Gastrocnemius medialis (tissue), 4 donors: ENCODE measurements around the gene FRAS1. TPM values are rescaled to one million over a fixed set of nuclear protein-coding genes. Genes with fewer than 3 reads are reported as not detected.

Experiments
- ATAC-seq, 2 donors: fragments of 150-250 bp; one replicate each; pipeline ENCODE4 v1.9.1; 2016
- DNase-seq, 2 donors: peaks; one replicate each; pipeline ENCODE4 v3.0.0-alpha.2; 2019
- H3K27ac ChIP-seq, 4 donors: fragments of 200-600 bp; sonication (generic); 1 replicate in 1 of 4; 2 replicates in 3 of 4; pipeline ENCODE4 v1.5.1; 2016 to 2018; ENCODE audit warnings: mild to moderate bottlenecking in 2 of 4, moderate library complexity in 1 of 4
- H3K27me3 ChIP-seq, 3 donors: fragments of 200-600 bp; sonication (generic) in 2 of 3; 1 replicate in 1 of 3; 2 replicates in 2 of 3; pipeline versions ENCODE4 v1.5.1 to v1.6.0; 2016 to 2019; ENCODE audit warnings: mild to moderate bottlenecking in 1 of 3, moderate library complexity in 1 of 3
- H3K36me3 ChIP-seq, 2 donors: fragments of 200-600 bp; sonication (generic) in 1 of 2; one replicate each; pipeline ENCODE4 v1.5.1; 2017 to 2018
- H3K4me1 ChIP-seq, 2 donors: fragments of 200-600 bp; sonication (generic) in 1 of 2; one replicate each; pipeline ENCODE4 v1.5.1; 2016 to 2017; ENCODE audit warnings: mild to moderate bottlenecking in 2 of 2
- H3K4me3 ChIP-seq, 4 donors: fragments of 200-600 bp; sonication (generic) in 3 of 4; 1 replicate in 1 of 4; 2 replicates in 3 of 4; pipeline ENCODE4 v1.5.1; 2016 to 2019; ENCODE audit warnings: mild to moderate bottlenecking in 2 of 4
- H3K9me3 ChIP-seq, 3 donors: fragments of 200-600 bp; sonication (generic) in 2 of 3; 1 replicate in 1 of 3; 2 replicates in 2 of 3; pipeline ENCODE4 v1.5.1; 2016 to 2019
- CTCF ChIP-seq, 5 experiments: fragments of 450-650 bp in 3 of 5; fragments of 200-600 bp in 2 of 5; sonication (generic) in 2 of 5; IDR thresholded peaks in 4 of 5; conservative IDR thresholded peaks in 1 of 5; 1 replicate in 4 of 5; 2 replicates in 1 of 5; pipeline ENCODE4 v1.5.1; 2016 to 2019; ENCODE audit warnings: antibody characterized with exemption in 5 of 5, mild to moderate bottlenecking in 3 of 5, moderate library complexity in 3 of 5
- POLR2A ChIP-seq, 2 donors: fragments of 450-650 bp; IDR thresholded peaks; one replicate each; pipeline ENCODE4 v1.6.1; 2017; ENCODE audit warnings: antibody characterized with exemption in 2 of 2, mild to moderate bottlenecking in 2 of 2, moderate library complexity in 2 of 2
- in situ Hi-C, 4 donors: fragments of 200-750 bp; cut with MboI; loops; one replicate each; pipeline versions ENCODE4 v1.15.0 to v1.8.0; 2017; ENCODE audit warnings: low sequenced_read_pairs in 4 of 4
- intact Hi-C: fragments of 100-400 bp; cut with DNase I; formaldehyde crosslinking; loops from one replicate; pipeline ENCODE4 v1.15.1; 2023; ENCODE audit warnings: low total_unique reads
- total RNA-seq, 4 donors: library from RNA; depleted of rRNA; stranded (reverse); fragments of >200 nt; gene quantifications; one replicate each; pipeline versions ENCODE4 v1.1.0 to v1.2.3, GENCODE V29; 2016

FRAS1 gene
- total RNA-seq, 4 donors from 2014 or later, result 0.39 to 0.64 (median 0.46) TPM

DNA sequence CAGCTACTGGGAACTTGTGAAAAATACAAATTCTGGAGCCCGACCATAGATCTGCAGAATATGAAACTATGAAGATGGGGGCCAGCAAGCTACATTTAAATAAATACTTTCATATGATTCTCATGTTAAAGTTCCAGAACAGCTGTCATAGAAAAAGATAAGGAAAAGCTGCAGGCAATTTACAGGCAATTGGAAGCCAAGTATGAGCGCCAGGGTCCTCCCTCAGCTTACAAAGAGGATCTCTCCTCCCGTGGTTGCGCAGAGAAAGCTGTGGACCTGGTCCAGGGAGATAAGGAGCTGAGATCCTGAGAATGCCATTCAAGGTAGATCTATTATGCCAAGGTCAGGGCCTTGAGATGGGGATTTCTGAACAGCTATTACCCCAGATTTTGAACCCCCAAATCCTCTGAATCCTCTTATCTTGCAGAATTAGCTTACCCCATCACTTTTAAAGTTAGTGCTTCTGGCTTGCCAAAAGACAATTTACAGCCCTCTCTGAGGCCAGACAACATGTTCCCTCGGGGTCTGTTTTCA, 25.6 kb upstream of the FRAS1 start:
- intact Hi-C loops, result no loop called here
- ATAC-seq, result no peak
- H3K27ac ChIP-seq, result no peak overlapping the region
- no peaks in the 10 kb centered on the region for H3K27me3 ChIP-seq
- in situ Hi-C loops, result no loop called here
- H3K4me3 ChIP-seq, result no peak overlapping the region
- H3K4me1 ChIP-seq, result no peaks in the 10 kb centered on the region
- no peak for DNase-seq
- H3K36me3 ChIP-seq, result no peaks in the 10 kb centered on the region
- H3K9me3 ChIP-seq, result no peaks in the 10 kb centered on the region
- TF ChIP-seq POLR2A (IDR thresholded peaks at IDR 0.05) (no peak), CTCF (IDR thresholded peaks at IDR 0.05 in 4 of 5, conservative IDR thresholded peaks at IDR 0.05 in 1 of 5) (no peak)

- TF ChIP-seq POLR2A (IDR thresholded peaks at IDR 0.05) (no peak), CTCF (IDR thresholded peaks at IDR 0.05 in 4 of 5, conservative IDR thresholded peaks at IDR 0.05 in 1 of 5) (no peak)
- H3K36me3 ChIP-seq, result no peaks in the 10 kb centered on the region
- intact Hi-C loops, result no loop called here
- H3K27me3 ChIP-seq, result no peaks in the 10 kb centered on the region
- H3K4me1 ChIP-seq, result no peaks in the 10 kb centered on the region
- no peak overlapping the region for H3K27ac ChIP-seq
- in situ Hi-C loops, result no loop called here
- DNase-seq, result no peak
- no peak overlapping the region for H3K4me3 ChIP-seq
- H3K9me3 ChIP-seq, result no peaks in the 10 kb centered on the region
- ATAC-seq, result no peak
These were observed 24.7 kb upstream of the FRAS1 start for GRCh38 chr4:78032446-78032845.

- ATAC-seq (no peak), DNase-seq (no peak)
- intact Hi-C loops (no loop called here), in situ Hi-C loops (no loop called here)
- no peak overlapping the region for H3K27ac ChIP-seq
- H3K4me3 ChIP-seq, result no peak overlapping the region
- no peaks in the 10 kb centered on the region for H3K36me3 ChIP-seq
- H3K4me1 ChIP-seq, result no peaks in the 10 kb centered on the region
- TF ChIP-seq CTCF (IDR thresholded peaks at IDR 0.05 in 4 of 5, conservative IDR thresholded peaks at IDR 0.05 in 1 of 5), result no peak
- TF ChIP-seq POLR2A (IDR thresholded peaks at IDR 0.05), result no peak
- no peaks in the 10 kb centered on the region for H3K27me3 ChIP-seq
- H3K9me3 ChIP-seq, result no peaks in the 10 kb centered on the region
These were observed 24.2 kb upstream of the FRAS1 start for GRCh38 chr4:78032929-78033328.

- Histone ChIP-seq H3K9me3 (no peaks in the 10 kb centered on the region), H3K4me1 (no peaks in the 10 kb centered on the region), H3K36me3 (no peaks in the 10 kb centered on the region), H3K27ac (no peak overlapping the region), H3K27me3 (no peaks in the 10 kb centered on the region), H3K4me3 (no peak overlapping the region)
- intact Hi-C loops (no loop called here), in situ Hi-C loops (no loop called here)
- ATAC-seq (no peak), DNase-seq (no peak)
- TF ChIP-seq CTCF (IDR thresholded peaks at IDR 0.05 in 4 of 5, conservative IDR thresholded peaks at IDR 0.05 in 1 of 5), result no peak
These were observed 23.3 kb upstream of the FRAS1 start for GRCh38 chr4:78033861-78034260.

- DNase-seq (no peak), ATAC-seq (no peak)
- in situ Hi-C loops, result no loop called here
- no peaks in the 10 kb centered on the region for H3K4me1 ChIP-seq
- H3K4me3 ChIP-seq, result no peak overlapping the region
- no peaks in the 10 kb centered on the region for H3K36me3 ChIP-seq
- H3K27me3 ChIP-seq, result no peaks in the 10 kb centered on the region
- TF ChIP-seq POLR2A (IDR thresholded peaks at IDR 0.05) (no peak), CTCF (IDR thresholded peaks at IDR 0.05 in 4 of 5, conservative IDR thresholded peaks at IDR 0.05 in 1 of 5) (no peak)
- no peaks in the 10 kb centered on the region for H3K9me3 ChIP-seq
- H3K27ac ChIP-seq, result no peak overlapping the region
- intact Hi-C loops, result no loop called here
These were observed 18.4 kb upstream of the FRAS1 start for GRCh38 chr4:78038704-78039103.
